Astrocyte (in vitro differentiated cells and primary cell): Measurements from ENCODE around the gene MET.

Experiments used
- EZH2 ChIP-seq: IDR thresholded peaks from 2 replicates; pipeline ENCODE4 v1.6.1; 2012; ENCODE audit warnings: mild to moderate bottlenecking, low read length, inconsistent platforms; ENCODE audit not compliant: insufficient read depth
- TF ChIP-seq, protein P1 (sequence below): IDR thresholded peaks from 2 replicates; pipeline ENCODE4 v1.5.1; 2011; ENCODE audit warnings: low read depth, mild to moderate bottlenecking, inconsistent platforms, low read length, moderate library complexity; ENCODE audit not compliant: insufficient read depth

DNA sequence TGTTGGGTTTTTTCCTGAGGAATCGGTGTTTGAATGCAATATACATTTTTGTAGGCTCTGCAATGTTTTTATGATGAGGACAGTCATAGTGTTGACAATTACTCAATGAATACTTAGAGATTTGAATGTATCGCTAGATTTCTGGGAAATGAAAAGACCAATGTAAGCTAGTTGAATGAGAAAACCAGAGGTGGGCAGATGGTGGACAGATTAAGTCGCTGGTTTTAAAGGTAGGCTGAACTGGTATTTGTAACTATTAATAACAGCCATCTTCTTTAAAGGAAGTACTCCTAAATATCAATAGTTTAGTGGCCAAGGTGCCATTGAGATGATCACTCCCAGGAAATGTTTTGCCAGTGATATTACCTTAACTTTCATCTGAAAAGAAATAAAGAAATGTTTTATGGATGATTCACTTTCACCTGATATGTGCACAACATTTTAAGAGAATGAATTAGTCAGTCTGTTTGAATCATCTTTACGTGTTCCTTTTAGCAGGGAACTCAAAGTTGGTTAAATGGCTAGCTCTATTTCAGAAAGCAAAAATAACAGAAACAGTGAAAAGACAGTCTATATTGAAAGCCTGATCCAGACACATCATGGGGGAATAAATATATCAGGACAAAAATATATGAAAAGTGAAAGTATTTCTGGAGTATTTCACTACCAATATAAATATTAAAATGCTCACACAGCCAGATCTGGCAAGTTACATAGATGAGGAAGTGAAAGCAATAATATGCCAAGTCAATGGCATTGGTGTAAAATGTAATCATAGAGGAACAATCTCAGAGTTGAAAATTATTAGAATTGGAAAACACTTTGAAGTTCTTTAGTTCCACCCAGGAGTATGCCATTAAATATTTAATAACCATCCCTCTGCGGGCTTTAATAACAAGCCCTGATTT, 20.7 kb downstream of the MET start:
- TF ChIP-seq, protein P1, sequence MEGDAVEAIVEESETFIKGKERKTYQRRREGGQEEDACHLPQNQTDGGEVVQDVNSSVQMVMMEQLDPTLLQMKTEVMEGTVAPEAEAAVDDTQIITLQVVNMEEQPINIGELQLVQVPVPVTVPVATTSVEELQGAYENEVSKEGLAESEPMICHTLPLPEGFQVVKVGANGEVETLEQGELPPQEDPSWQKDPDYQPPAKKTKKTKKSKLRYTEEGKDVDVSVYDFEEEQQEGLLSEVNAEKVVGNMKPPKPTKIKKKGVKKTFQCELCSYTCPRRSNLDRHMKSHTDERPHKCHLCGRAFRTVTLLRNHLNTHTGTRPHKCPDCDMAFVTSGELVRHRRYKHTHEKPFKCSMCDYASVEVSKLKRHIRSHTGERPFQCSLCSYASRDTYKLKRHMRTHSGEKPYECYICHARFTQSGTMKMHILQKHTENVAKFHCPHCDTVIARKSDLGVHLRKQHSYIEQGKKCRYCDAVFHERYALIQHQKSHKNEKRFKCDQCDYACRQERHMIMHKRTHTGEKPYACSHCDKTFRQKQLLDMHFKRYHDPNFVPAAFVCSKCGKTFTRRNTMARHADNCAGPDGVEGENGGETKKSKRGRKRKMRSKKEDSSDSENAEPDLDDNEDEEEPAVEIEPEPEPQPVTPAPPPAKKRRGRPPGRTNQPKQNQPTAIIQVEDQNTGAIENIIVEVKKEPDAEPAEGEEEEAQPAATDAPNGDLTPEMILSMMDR = no peak
- no peak for TF ChIP-seq EZH2
